Measurements from ENCODE around the gene FOXN3.

Gene FOXN3

GRCh38 chr14:89417091-89417464 lies at the start of gene FOXN3:
TSS of gene FOXN3 (minus strand) at chr14:89417233. CDS start at chr14:89412476, 4,757 bp downstream.
- peak; percentile 87 for DNase-seq

- DNase-seq = peak; percentile 67
Measured at GRCh38 chr14:89466484-89466883, 49.5 kb upstream of the FOXN3 start.

- no peak for DNase-seq
Measured at GRCh38 chr14:89465876-89466275, 48.8 kb upstream of the FOXN3 start.

- DNase-seq = no peak
Measured at GRCh38 chr14:89461256-89461655, 44.2 kb upstream of the FOXN3 start.

GRCh38 chr14:89458713-89459420 lies 41.8 kb upstream of the FOXN3 start:
- no peak for DNase-seq

GRCh38 chr14:89457007-89457406 lies 40.0 kb upstream of the FOXN3 start:
- DNase-seq = no peak

- no peak for DNase-seq
Measured at GRCh38 chr14:89455412-89455811, 38.4 kb upstream of the FOXN3 start.

- DNase-seq = no peak
Measured at GRCh38 chr14:89454996-89455395, 38.0 kb upstream of the FOXN3 start.

GRCh38 chr14:89452281-89452680 lies 35.2 kb upstream of the FOXN3 start:
- DNase-seq = no peak

- DNase-seq = no peak
Measured at GRCh38 chr14:89451229-89451628, 34.2 kb upstream of the FOXN3 start.

GRCh38 chr14:89447182-89447944 lies 30.3 kb upstream of the FOXN3 start:
- no peak for DNase-seq

- DNase-seq = peak; percentile 61
Measured at GRCh38 chr14:89445273-89445973, 28.4 kb upstream of the FOXN3 start.

- no peak for DNase-seq
Measured at GRCh38 chr14:89444516-89445125, 27.6 kb upstream of the FOXN3 start.

GRCh38 chr14:89444044-89444443 lies 27.0 kb upstream of the FOXN3 start:
- no peak for DNase-seq

GRCh38 chr14:89443042-89443629 lies 26.1 kb upstream of the FOXN3 start:
- no peak for DNase-seq

GRCh38 chr14:89442280-89442679 lies 25.2 kb upstream of the FOXN3 start:
- DNase-seq = no peak

- no peak for DNase-seq
Measured at GRCh38 chr14:89440986-89441909, 24.2 kb upstream of the FOXN3 start.

- DNase-seq = no peak
Measured at GRCh38 chr14:89435892-89436656, 19.0 kb upstream of the FOXN3 start.

- no peak for DNase-seq
Measured at GRCh38 chr14:89435492-89435891, 18.5 kb upstream of the FOXN3 start.

GRCh38 chr14:89432226-89432625 lies 15.2 kb upstream of the FOXN3 start:
- no peak for DNase-seq

Data from activated CD8-positive, alpha-beta memory T cell treated with anti-CD3 and anti-CD28 coated beads, Interleukin-2, amount 50 U/mL, for 48 hours (primary cell).